GM21381 (cell line): Measurements from ENCODE around the gene TRIM74.
"Not testable (repeated sequence)": the region's sequence is repeated elsewhere in the genome, so short reads cannot be mapped to it uniquely, and the experiment has no call there.

Experiments
- ATAC-seq: cut with Tn5 transposase; IDR thresholded peaks from one replicate; pipeline ENCODE4 v1.9.1; 2021; ENCODE audit warnings: mild to moderate bottlenecking, moderate library complexity; ENCODE audit not compliant: unreplicated experiment

TRIM74 gene

GRCh38 chr7:72968980-72969516 is at the start of gene TRIM74:
Gene TRIM74 (minus strand): TSS chr7:72969466. CDS start chr7:72966157, 3,309 bp downstream.
- not testable (repeated sequence) for ATAC-seq

- ATAC-seq: not testable (repeated sequence)
Observed at GRCh38 chr7:73006491-73006890, 37.2 kb upstream of the TRIM74 start.

- ATAC-seq: peak; percentile 69
Observed at GRCh38 chr7:73005693-73006447, 36.6 kb upstream of the TRIM74 start.

- ATAC-seq: peak; percentile 79
Observed at GRCh38 chr7:73005356-73005692, 36.1 kb upstream of the TRIM74 start.

GRCh38 chr7:72997887-72998468 is 28.7 kb upstream of the TRIM74 start:
- ATAC-seq: not testable (repeated sequence)

- ATAC-seq: not testable (repeated sequence)
Observed at GRCh38 chr7:72997447-72997846, 28.2 kb upstream of the TRIM74 start.

- not testable (repeated sequence) for ATAC-seq
Observed at GRCh38 chr7:72995484-72995883, 26.2 kb upstream of the TRIM74 start.

- not testable (repeated sequence) for ATAC-seq
Observed at GRCh38 chr7:72990146-72990913, 21.1 kb upstream of the TRIM74 start.

- not testable (repeated sequence) for ATAC-seq
Observed at GRCh38 chr7:72982084-72982483, 12.8 kb upstream of the TRIM74 start.

- ATAC-seq: not testable (repeated sequence)
Observed at GRCh38 chr7:72980382-72980781, 11.1 kb upstream of the TRIM74 start.

GRCh38 chr7:72976434-72976833 is 7.2 kb upstream of the TRIM74 start:
- not testable (repeated sequence) for ATAC-seq

GRCh38 chr7:72975656-72976286 is 6.5 kb upstream of the TRIM74 start:
- ATAC-seq: not testable (repeated sequence)

- not testable (repeated sequence) for ATAC-seq
Observed at GRCh38 chr7:72974781-72975180, 5.5 kb upstream of the TRIM74 start.

GRCh38 chr7:72971505-72971904 is 2.2 kb upstream of the TRIM74 start:
- ATAC-seq: not testable (repeated sequence)

GRCh38 chr7:72969688-72970087 is 422 bp upstream of the TRIM74 start:
- ATAC-seq: not testable (repeated sequence)

GRCh38 chr7:72966892-72967291 is 2.4 kb downstream of the TRIM74 start:
- not testable (repeated sequence) for ATAC-seq

- not testable (repeated sequence) for ATAC-seq
Observed at GRCh38 chr7:72965186-72965975, 3.9 kb downstream of the TRIM74 start.

GRCh38 chr7:72963056-72963455 is 6.2 kb downstream of the TRIM74 start:
- not testable (repeated sequence) for ATAC-seq

GRCh38 chr7:72961346-72961650 is 8.0 kb downstream of the TRIM74 start:
- not testable (repeated sequence) for ATAC-seq
